ENCODE measurements around the gene TOLLIP. TPM values are rescaled to one million over a fixed set of nuclear protein-coding genes. Genes with fewer than 3 reads are reported as not detected.

Gene TOLLIP
- total RNA-seq, 2 donors from 2014 or later, result 46.0 to 46.3 TPM

DNA sequence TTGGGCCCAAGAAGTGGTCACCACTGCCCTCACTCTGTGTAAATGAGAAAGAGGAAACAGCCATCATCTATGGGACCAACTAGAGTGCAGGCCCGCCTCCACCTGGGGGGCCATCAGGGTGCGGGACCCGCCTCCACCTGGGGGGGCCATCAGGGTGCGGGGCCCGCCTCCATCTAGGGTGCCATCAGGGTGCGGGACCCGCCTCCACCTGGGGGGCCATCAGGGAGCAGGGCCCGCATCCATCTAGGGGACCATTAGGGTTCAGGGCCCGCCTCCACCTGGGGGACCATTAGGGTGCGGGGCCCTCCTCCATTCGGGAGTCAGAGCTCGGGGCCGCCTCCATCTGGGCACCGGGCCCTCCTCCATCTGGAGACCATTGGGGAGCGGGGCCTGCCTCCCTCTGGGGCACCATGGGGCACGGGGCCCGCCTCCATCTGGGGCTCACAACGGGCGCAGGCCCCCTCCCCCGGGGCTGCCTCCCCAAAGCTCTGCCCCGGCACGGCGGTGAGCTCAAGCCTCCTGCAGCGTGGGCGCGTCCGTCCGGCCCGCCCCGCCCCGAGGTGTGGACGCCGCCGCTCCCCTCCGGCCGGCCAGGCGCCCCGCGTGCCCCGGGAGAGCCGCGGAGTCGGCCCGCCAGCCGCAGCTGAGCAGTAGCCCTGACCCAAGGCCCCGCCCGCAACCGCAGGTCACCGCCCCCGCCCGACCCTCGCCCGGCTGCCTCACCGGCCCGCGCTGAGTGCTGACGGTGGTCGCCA, 512 bp downstream of the TOLLIP start:
- TF ChIP-seq, protein P1, sequence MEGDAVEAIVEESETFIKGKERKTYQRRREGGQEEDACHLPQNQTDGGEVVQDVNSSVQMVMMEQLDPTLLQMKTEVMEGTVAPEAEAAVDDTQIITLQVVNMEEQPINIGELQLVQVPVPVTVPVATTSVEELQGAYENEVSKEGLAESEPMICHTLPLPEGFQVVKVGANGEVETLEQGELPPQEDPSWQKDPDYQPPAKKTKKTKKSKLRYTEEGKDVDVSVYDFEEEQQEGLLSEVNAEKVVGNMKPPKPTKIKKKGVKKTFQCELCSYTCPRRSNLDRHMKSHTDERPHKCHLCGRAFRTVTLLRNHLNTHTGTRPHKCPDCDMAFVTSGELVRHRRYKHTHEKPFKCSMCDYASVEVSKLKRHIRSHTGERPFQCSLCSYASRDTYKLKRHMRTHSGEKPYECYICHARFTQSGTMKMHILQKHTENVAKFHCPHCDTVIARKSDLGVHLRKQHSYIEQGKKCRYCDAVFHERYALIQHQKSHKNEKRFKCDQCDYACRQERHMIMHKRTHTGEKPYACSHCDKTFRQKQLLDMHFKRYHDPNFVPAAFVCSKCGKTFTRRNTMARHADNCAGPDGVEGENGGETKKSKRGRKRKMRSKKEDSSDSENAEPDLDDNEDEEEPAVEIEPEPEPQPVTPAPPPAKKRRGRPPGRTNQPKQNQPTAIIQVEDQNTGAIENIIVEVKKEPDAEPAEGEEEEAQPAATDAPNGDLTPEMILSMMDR (IDR thresholded peaks at IDR 0.05), result no peak
- peaks cover 32 to 46% of the 10 kb centered on the region in 2 donors for H3K4me1 ChIP-seq (ENCODE audit: control insufficient read depth in 1 of 2, low read depth in 2 of 2)
- H3K27ac ChIP-seq, result peak overlapping the region; percentile 64 to 95
- no peaks in the 10 kb centered on the region for H3K36me3 ChIP-seq
- peak; percentile 20 for ATAC-seq (ENCODE audit: insufficient number of reproducible peaks, low FRiP score, low read depth)
- no peak for DNase-seq (ENCODE audit: low spot score)
- H3K9me3 ChIP-seq, result no peaks in the 10 kb centered on the region
- peak overlapping the region; percentile 89 for H3K4me3 ChIP-seq
- no peaks in the 10 kb centered on the region for H3K27me3 ChIP-seq (replicated peaks; ENCODE audit: insufficient read depth)

DNA sequence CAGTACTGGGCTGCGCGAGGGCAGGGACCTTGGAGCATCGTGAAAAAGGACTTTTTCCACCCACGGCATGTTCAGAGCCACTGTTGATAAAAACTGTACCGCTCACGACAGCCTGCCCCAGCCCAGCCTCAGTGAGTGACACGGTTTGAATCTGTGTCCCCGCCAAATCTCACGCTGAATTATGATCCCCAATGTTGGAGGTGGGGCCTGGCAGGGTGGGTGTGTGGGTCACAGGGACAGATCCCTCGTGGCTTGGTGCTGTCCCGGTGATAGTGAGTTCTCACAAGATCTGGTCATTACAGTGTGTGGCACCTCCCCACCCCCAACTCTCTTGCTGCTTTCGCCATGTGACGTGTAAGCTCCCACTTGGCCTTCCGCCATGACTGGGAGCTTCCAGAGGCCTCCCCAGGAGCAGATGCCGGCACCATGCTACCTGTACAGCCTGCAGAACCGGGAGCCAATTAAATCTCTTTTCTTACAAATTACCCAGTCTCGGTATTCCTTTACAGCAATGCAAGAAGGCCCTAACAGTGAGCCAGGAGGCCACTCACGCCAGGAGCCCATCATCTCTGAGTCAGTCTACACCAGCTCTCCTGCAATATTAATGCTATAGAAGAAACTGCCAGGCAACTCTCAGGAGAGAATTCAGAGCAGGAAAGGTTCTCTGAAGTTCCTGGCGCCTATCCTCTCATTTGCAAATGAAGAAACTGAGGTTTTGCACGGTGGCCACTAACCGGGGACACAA, 1.3 kb downstream of the TOLLIP start:
- TF ChIP-seq, protein P1 (IDR thresholded peaks at IDR 0.05), result no peak
- Histone ChIP-seq H3K9me3 (no peaks in the 10 kb centered on the region), H3K27ac (no peak overlapping the region), H3K27me3 (replicated peaks; ENCODE audit: insufficient read depth) (no peaks in the 10 kb centered on the region), H3K4me3 (peak overlapping the region; percentile 89), H3K4me1 (ENCODE audit: control insufficient read depth in 1 of 2, low read depth in 2 of 2) (peaks cover 35 to 54% of the 10 kb centered on the region in 2 donors), H3K36me3 (no peaks in the 10 kb centered on the region)
- ATAC-seq (ENCODE audit: insufficient number of reproducible peaks, low FRiP score, low read depth) (no peak), DNase-seq (ENCODE audit: low spot score) (no peak)

DNA sequence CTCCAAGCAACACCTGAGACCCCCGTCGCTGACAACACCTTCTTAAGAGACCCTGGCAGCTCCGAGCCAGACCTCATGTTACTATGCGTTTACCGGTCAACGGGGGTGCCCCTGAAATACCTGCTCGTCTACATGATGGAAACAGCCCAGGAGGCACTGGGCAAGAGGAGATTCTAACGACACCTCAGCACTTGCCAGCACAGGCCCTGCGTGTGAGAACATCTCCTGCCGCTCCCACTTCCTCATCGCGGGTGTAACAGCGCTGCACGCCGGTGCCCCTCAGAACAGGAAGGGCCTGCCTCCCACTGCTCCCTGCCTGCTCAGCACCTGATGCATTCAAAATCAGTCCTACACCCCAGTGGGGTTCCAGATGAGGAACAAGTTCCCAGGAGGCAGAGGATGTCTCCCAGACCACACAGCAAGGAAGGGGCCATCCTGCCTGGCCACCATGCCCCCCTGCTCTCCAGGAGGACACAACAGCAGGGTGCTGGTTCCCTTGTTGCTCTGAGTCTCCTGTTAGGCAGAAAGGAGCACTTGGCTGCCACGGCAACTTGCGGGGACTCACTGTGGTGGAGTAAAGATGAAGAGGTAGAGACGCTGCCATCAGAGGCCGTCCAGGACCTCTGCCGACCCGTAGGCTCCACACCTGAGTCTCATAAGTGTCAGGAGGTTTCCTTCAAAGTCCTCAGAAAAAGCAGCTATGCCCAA, 2.1 kb downstream of the TOLLIP start:
- H3K27me3 ChIP-seq (replicated peaks; ENCODE audit: insufficient read depth), result no peaks in the 10 kb centered on the region
- peaks cover 37 to 61% of the 10 kb centered on the region in 2 donors for H3K4me1 ChIP-seq (ENCODE audit: control insufficient read depth in 1 of 2, low read depth in 2 of 2)
- no peaks in the 10 kb centered on the region for H3K9me3 ChIP-seq
- DNase-seq (ENCODE audit: low spot score) (no peak), ATAC-seq (ENCODE audit: insufficient number of reproducible peaks, low FRiP score, low read depth) (no peak)
- TF ChIP-seq, protein P1 (IDR thresholded peaks at IDR 0.05), result no peak
- no peaks in the 10 kb centered on the region for H3K36me3 ChIP-seq
- H3K4me3 ChIP-seq, result no peak overlapping the region
- no peak overlapping the region for H3K27ac ChIP-seq

DNA sequence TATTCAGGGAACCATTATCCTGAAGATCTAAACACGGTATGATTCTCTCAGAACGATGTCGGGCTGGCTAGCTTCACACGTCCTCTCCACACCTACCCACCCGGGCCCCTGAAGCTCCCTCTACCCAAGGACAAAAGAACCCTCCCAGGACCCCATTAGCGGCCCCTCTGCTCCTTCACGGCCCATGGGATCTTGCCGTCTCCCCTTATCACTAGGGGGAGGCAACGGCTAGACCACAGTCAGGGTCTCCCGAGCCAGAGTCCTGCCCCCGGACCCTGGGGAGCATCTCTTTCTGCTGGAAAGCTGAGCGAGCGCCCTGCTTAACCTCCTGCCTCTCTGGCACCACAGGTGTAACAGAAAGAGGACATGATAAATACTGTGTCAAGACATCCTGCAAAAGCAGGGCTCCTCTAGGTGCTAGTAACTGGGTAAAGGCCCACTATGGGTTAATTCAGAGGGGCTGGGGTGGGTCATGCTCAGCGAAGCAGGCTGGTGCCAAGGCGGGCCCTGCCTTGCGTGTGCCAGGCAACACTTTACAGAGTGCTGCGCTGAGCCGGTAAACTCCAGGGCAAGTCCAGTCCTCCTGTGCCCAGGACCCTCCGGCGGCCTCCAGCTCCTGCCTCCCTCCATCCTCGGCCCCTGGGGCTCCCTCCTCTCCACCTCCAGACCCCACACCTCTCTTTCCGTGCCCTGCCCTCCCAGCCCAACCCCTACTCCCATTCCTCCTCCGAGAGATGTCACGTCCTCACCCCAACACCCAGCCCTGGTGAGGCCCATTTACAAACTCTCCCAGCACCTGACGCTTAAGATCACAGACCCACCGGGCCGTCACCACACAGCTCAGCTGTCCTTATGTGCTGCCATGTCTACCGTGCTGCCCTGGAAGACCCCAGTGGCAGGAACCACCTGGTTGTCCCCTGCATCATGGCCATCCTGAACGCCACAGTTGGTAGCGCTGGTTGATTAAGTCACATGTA, 3.0 kb downstream of the TOLLIP start:
- TF ChIP-seq, protein P1 (IDR thresholded peaks at IDR 0.05), result no peak
- no peak overlapping the region for H3K4me3 ChIP-seq
- peaks cover 37 to 64% of the 10 kb centered on the region in 2 donors for H3K4me1 ChIP-seq (ENCODE audit: control insufficient read depth in 1 of 2, low read depth in 2 of 2)
- ATAC-seq (ENCODE audit: insufficient number of reproducible peaks, low FRiP score, low read depth) (no peak), DNase-seq (ENCODE audit: low spot score) (no peak)
- H3K27ac ChIP-seq, result no peak overlapping the region
- no peaks in the 10 kb centered on the region for H3K36me3 ChIP-seq
- H3K9me3 ChIP-seq, result no peaks in the 10 kb centered on the region
- no peaks in the 10 kb centered on the region for H3K27me3 ChIP-seq (replicated peaks; ENCODE audit: insufficient read depth)
